ENCODE data around the gene GPC3. TPM values are rescaled to one million over a fixed set of nuclear protein-coding genes. Genes with fewer than 3 reads are reported as not detected.

The GPC3 gene
- total RNA-seq, 4 donors from 2014 or later: 8.4 to 28.2 (median 20.4) TPM

DNA sequence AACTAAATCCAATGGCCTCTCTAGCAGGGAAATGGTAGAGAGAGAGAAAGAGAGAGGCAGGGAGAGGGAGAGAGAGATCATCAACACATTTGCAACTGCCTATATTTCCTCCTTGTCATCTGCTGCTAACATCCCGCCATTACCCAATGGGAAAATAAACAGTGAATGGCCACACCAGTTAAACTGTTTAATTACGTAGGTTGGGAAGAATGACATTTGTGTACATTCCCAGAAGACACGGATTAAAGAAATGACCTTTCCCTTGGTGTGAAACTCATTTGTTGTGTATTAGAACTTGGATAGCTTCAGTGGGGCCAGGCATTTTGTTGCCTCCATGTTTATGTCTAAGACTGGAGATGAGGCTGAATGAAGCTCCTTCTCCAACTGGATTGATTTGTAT, 474.4 kb downstream of the GPC3 start:
- H3K36me3 ChIP-seq: no peaks in the 10 kb centered on the region
- H3K27ac ChIP-seq: no peak overlapping the region
- H3K27me3 ChIP-seq: no peaks in the 10 kb centered on the region
- H3K4me1 ChIP-seq: no peaks in the 10 kb centered on the region
- 86 to 87% methylated on average over 3 of the region's 3 CpGs for WGBS, 2 donors
- no peak overlapping the region for H3K4me3 ChIP-seq (replicated peaks in 1 of 3)
- DNase-seq: no peak
- TF ChIP-seq POLR2A (IDR thresholded peaks at IDR 0.05): no peak
- TF ChIP-seq, protein P1, sequence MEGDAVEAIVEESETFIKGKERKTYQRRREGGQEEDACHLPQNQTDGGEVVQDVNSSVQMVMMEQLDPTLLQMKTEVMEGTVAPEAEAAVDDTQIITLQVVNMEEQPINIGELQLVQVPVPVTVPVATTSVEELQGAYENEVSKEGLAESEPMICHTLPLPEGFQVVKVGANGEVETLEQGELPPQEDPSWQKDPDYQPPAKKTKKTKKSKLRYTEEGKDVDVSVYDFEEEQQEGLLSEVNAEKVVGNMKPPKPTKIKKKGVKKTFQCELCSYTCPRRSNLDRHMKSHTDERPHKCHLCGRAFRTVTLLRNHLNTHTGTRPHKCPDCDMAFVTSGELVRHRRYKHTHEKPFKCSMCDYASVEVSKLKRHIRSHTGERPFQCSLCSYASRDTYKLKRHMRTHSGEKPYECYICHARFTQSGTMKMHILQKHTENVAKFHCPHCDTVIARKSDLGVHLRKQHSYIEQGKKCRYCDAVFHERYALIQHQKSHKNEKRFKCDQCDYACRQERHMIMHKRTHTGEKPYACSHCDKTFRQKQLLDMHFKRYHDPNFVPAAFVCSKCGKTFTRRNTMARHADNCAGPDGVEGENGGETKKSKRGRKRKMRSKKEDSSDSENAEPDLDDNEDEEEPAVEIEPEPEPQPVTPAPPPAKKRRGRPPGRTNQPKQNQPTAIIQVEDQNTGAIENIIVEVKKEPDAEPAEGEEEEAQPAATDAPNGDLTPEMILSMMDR (IDR thresholded peaks at IDR 0.05): no peak
- no peaks in the 10 kb centered on the region for H3K9me3 ChIP-seq
- intact Hi-C loops (cut with DNase I): no loop called here

DNA sequence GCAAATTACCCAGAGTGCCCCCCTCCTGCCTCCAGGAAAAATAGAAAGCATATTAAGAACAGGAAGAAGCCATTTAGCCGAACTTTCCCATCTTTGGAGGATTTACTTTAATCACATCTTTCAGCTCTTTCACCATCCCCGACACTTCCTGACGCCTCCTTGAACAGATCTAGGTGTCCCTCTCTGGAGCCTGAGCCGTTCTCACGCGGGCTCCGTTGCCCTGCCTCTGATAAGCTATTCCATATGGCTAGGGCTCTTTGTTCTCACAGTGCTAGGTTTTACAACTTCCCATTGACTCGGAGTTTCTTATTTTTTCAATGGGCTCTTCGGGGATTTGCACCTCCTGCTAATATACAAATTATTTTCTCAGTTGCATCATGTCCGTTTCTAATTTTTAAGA, 488.0 kb downstream of the GPC3 start:
- WGBS, 2 donors: 57 to 78% methylated on average over 10 of the region's 10 CpGs
- Histone ChIP-seq H3K27me3 (no peaks in the 10 kb centered on the region), H3K36me3 (no peaks in the 10 kb centered on the region), H3K9me3 (no peaks in the 10 kb centered on the region), H3K4me1 (peaks cover 0 to 3% of the 10 kb centered on the region in 2 donors), H3K4me3 (replicated peaks in 1 of 3) (no peak overlapping the region), H3K27ac (no peak overlapping the region)
- intact Hi-C loops (cut with DNase I): no loop called here
- no peak for DNase-seq
- TF ChIP-seq, protein P1 (IDR thresholded peaks at IDR 0.05): no peak
- no peak for TF ChIP-seq POLR2A (IDR thresholded peaks at IDR 0.05)

DNA sequence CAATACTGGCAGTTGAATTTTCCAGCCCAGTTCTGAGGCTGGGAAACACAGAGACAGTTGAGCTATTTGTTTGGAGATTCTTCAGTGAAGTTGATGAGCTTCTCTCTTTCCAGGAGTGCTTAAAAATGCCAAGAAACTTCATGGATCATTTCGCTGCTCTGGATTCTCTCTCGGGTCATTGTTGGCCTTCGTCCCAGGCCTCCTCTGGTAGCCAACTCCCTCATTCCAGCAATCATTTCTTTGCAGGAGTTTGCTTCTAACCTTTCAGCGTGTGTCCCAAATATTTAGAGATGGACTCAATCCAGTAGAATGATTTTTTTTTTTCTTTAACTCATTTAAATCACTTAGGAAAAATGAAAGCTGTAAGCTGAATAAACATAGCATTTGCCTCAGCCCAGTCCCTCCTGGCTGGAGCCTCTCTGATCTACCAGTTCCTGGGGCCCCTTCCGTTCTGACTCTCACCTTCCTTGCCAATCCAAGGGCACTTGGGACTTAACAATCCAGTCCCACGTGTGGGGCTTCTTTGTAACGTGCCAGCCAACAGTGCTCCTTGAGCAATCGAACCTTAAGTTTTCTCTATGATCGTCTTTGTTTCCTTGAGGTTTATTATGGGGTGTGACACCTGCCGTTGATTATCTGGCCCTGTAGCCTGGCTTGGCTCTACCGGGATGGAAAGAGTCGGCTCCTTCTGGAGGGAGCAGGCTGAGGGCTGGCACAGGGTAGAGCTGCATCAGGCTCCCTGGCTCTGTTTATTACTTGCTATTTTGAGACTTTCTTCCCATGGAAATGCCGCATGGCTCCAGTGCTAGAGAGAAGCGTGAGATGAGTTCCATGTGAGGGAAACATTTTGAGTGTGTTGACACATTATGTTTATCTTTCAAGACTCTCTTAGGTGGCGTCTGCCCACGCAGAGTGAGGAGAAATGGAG, 489.7 kb downstream of the GPC3 start:
- H3K27ac ChIP-seq: peak overlapping the region; percentile 35 to 49 (median 47)
- H3K9me3 ChIP-seq: no peaks in the 10 kb centered on the region
- intact Hi-C loops (cut with DNase I): no loop called here
- H3K27me3 ChIP-seq: no peaks in the 10 kb centered on the region
- H3K36me3 ChIP-seq: no peaks in the 10 kb centered on the region
- TF ChIP-seq POLR2A (IDR thresholded peaks at IDR 0.05): no peak
- TF ChIP-seq, protein P1 (IDR thresholded peaks at IDR 0.05): no peak
- 29 to 41% methylated on average over 13 to 14 of the region's 16 CpGs for WGBS, 2 donors
- H3K4me3 ChIP-seq (replicated peaks in 1 of 3): peak overlapping the region in 1 of 3 donors; percentile 3
- H3K4me1 ChIP-seq: peaks cover 0 to 3% of the 10 kb centered on the region in 2 donors
- DNase-seq: peak; percentile 65 to 81

DNA sequence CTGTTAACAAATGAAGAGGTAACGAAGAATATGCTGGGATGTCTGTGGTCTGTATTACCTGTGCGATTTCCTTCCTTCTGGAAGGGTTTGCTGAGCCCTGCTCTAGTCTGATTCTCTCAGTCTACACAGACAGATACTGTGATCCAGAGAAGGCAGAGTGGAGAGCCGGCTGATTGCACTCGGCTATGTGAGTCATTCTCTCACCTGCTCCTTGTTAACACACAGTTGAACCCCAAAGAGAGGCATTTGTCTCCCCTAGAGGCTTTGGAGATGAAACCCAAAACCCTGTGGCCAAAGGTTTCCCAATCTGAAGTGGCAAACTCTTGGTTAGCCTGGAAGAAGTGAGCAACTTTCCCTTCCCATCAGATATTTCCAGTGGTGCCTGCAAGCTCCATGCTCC, 492.0 kb downstream of the GPC3 start:
- Histone ChIP-seq H3K4me3 (replicated peaks in 1 of 3) (no peak overlapping the region), H3K4me1 (peaks cover 0 to 3% of the 10 kb centered on the region in 2 donors), H3K9me3 (no peaks in the 10 kb centered on the region), H3K36me3 (no peaks in the 10 kb centered on the region), H3K27me3 (no peaks in the 10 kb centered on the region), H3K27ac (no peak overlapping the region)
- intact Hi-C loops (cut with DNase I): no loop called here
- no peak for TF ChIP-seq POLR2A (IDR thresholded peaks at IDR 0.05)
- TF ChIP-seq, protein P1 (IDR thresholded peaks at IDR 0.05): no peak
- DNase-seq: peak; percentile 9 to 23
- 59 to 78% methylated on average over 4 of the region's 4 CpGs for WGBS, 2 donors

DNA sequence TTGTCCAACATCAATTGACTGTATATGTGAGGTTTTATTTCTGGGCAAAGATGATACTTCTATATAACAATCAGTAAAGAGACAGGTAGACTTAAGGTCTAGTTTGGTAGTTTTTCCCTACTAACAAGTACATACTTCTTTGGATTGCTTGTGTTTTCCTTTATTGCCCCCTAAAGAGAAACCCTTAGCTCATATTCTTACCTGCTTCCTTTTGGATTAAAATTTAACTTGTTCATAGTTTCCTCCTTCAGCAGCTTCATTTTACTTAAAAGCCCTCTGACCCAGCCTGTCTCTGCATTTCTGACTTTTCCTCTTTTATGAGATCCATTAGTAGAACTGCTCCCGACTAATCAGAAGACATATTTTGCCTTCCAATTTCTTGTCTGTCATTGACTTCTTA, 494.4 kb downstream of the GPC3 start:
- no peak for TF ChIP-seq POLR2A (IDR thresholded peaks at IDR 0.05)
- TF ChIP-seq, protein P1 (IDR thresholded peaks at IDR 0.05): no peak
- intact Hi-C loops (cut with DNase I): no loop called here
- WGBS, 2 donors: 91 to 94% methylated on average over 1 of the region's 1 CpG

More for the DNA sequence above, 494.4 kb downstream of the GPC3 start:
- Histone ChIP-seq H3K9me3 (no peaks in the 10 kb centered on the region), H3K27me3 (no peaks in the 10 kb centered on the region), H3K4me1 (no peaks in the 10 kb centered on the region), H3K4me3 (replicated peaks in 1 of 3) (no peak overlapping the region), H3K27ac (no peak overlapping the region), H3K36me3 (no peaks in the 10 kb centered on the region)
- DNase-seq: no peak

Measured in thyroid gland (tissue), 4 donors.